ENCODE data around the gene SLC4A8. TPM values are rescaled to one million over a fixed set of nuclear protein-coding genes. Genes with fewer than 3 reads are reported as not detected.

SLC4A8 gene
- total RNA-seq, 1 experiment from 2014 or later, result 26.3 TPM

DNA sequence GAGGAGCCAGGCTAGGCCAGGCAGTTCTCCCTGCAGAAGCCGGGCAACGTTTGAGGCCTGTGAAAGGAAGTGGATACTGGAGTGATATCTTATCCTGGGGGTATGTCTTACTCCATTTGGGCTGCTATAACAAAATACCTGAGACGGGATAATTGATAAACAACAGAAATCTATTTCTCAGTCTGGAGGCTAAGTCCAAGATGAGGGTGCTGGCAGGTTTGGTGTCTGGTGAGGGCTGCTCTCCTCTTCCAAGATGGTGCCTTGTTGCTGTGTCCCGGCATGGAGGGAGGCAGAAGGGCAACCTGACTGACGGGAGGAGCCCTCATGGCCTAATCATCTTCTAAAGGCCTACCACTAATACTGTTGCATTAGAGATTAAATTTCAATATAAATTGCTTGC is 17.8 kb upstream of the SLC4A8 start:
- no peak overlapping the region for H3K4me2 ChIP-seq (ENCODE audit: insufficient read depth, insufficient read length, low read length)
- H3K14ac ChIP-seq (ENCODE audit: insufficient read depth, low read length), result no peak overlapping the region
- H3K23me2 ChIP-seq (ENCODE audit: insufficient read length, low read depth, low read length, poor library complexity, severe bottlenecking), result no peaks in the 10 kb centered on the region
- H4K20me1 ChIP-seq (ENCODE audit: control insufficient read depth, insufficient read depth, insufficient read length), result no peaks in the 10 kb centered on the region
- Mint-ChIP-seq H3K4me1 (peaks cover 9 to 17% of the 10 kb centered on the region in 2 experiments), H3K27ac (no peak overlapping the region; a peak in 1 of 7 replicates), H3K9me3 (no peaks in the 10 kb centered on the region), H3K36me3 (ENCODE audit: insufficient read depth in 1 of 3, low read depth in 3 of 3) (no peaks in the 10 kb centered on the region), H3K4me3 (no peak overlapping the region), H3K27me3 (ENCODE audit: low read depth) (no peaks in the 10 kb centered on the region)
- DNase-seq, result no peak
- no peak overlapping the region for H4K8ac ChIP-seq (replicated peaks; ENCODE audit: insufficient read length, low read depth, low read length)
- no peak overlapping the region for H4K5ac ChIP-seq (ENCODE audit: insufficient read length, low read depth, low read length)
- H3K79me2 ChIP-seq (ENCODE audit: insufficient read depth, low read length), result no peaks in the 10 kb centered on the region
- H3K9me3 ChIP-seq (ENCODE audit: control insufficient read depth, low read depth, low read length), result no peaks in the 10 kb centered on the region
- no peak overlapping the region for H2BK20ac ChIP-seq (ENCODE audit: low read depth, low read length, poor library complexity, severe bottlenecking)
- WGBS (ENCODE audit: extremely low coverage, insufficient read length, low lambda C conversion rate), result no CpG with 5 or more reads among the region's 5 CpGs
- no peak overlapping the region for H3K4ac ChIP-seq (ENCODE audit: low read depth, low read length)
- no peak overlapping the region for H2BK15ac ChIP-seq (ENCODE audit: low read depth, low read length)
- H3T11ph ChIP-seq (ENCODE audit: low read length), result no peak overlapping the region
- H2BK120ac ChIP-seq (ENCODE audit: low read depth, low read length, poor library complexity, severe bottlenecking), result no peak overlapping the region
- H3K27me3 ChIP-seq (ENCODE audit: insufficient read depth, low read length), result no peaks in the 10 kb centered on the region
- H2BK5ac ChIP-seq (ENCODE audit: insufficient read length, low read length), result no peak overlapping the region
- no peak overlapping the region for H2AFZ ChIP-seq (ENCODE audit: low read length)
- no peaks in the 10 kb centered on the region for H3K4me1 ChIP-seq (ENCODE audit: insufficient read depth, low read length)
- no peak overlapping the region for H3K56ac ChIP-seq (ENCODE audit: insufficient read length, low read depth, low read length)
- H3K79me1 ChIP-seq (ENCODE audit: insufficient read depth, low read depth, low read length, poor library complexity, severe bottlenecking), result no peaks in the 10 kb centered on the region
- H3K9ac ChIP-seq (ENCODE audit: extremely low read depth, insufficient read length, low read length), result no peak overlapping the region
- H3K23ac ChIP-seq (ENCODE audit: insufficient read length, low read depth, low read length), result no peak overlapping the region
- H3K27ac ChIP-seq (ENCODE audit: insufficient read length, low read depth, low read length), result no peak overlapping the region
- TF ChIP-seq, protein P1, sequence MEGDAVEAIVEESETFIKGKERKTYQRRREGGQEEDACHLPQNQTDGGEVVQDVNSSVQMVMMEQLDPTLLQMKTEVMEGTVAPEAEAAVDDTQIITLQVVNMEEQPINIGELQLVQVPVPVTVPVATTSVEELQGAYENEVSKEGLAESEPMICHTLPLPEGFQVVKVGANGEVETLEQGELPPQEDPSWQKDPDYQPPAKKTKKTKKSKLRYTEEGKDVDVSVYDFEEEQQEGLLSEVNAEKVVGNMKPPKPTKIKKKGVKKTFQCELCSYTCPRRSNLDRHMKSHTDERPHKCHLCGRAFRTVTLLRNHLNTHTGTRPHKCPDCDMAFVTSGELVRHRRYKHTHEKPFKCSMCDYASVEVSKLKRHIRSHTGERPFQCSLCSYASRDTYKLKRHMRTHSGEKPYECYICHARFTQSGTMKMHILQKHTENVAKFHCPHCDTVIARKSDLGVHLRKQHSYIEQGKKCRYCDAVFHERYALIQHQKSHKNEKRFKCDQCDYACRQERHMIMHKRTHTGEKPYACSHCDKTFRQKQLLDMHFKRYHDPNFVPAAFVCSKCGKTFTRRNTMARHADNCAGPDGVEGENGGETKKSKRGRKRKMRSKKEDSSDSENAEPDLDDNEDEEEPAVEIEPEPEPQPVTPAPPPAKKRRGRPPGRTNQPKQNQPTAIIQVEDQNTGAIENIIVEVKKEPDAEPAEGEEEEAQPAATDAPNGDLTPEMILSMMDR (conservative IDR thresholded peaks at IDR 0.05), result no peak
- no peak overlapping the region for H3K18ac ChIP-seq (ENCODE audit: insufficient read length, low read depth, low read length)
- H2BK12ac ChIP-seq (ENCODE audit: insufficient read length, low read depth, low read length), result no peak overlapping the region
- H2AK5ac ChIP-seq (ENCODE audit: insufficient read length, low read length), result no peak overlapping the region
- H4K91ac ChIP-seq (ENCODE audit: insufficient read length, low read depth, low read length), result no peak overlapping the region

Data from H9 (cell line).